ENCODE data around the gene CAMKK2. TPM values are rescaled to one million over a fixed set of nuclear protein-coding genes. Genes with fewer than 3 reads are reported as not detected.
A peak's percentile ranks its signal among the peaks of the same experiment; 100 is the strongest.
"Not testable (repeated sequence)": the region's sequence is repeated elsewhere in the genome, so short reads cannot be mapped to it uniquely, and the experiment has no call there.

The CAMKK2 gene
- total RNA-seq, 4 donors from 2014 or later, result 17.5 to 155 (median 47.7) TPM

DNA sequence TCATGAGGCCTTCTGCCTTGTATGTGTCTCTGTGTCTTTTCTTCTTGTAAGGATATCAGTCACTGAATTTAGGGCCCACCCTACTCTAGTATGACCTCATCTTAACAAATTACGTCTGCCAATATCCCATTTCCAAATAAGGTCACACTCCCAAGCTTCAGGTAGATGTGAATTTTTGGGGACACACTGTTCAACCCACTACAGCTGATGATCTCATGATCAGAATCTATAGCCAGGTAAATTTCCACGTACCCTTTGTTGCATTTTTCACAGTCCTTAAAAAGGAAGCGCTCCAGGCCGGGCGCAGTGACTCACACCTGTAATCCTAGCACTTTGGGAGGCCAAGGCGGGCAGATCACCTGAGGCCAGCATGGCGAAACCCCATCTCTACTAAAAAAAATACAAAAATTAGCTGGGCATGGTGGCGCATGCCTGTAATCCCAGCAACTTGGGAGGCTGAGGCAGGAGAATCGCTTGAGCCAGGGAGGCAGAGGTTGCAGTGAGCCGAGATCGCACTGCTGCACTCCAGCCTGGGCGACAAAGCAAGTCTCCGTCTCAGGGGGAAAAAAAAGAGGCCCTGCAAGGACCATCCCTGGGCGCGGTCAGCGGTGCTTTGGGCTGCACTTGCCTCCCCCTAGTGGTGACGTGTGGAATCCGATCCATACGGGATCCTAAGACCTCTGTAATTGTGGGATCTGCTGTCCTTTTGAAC is 66.5 kb downstream of the CAMKK2 start:
- intact Hi-C loops (cut with DNase I; ENCODE audit: low total_unique reads) (loop anchor here (10.0 kb wide), 1 partner anchor 95 kb away; the partner anchor contains the start of gene P2RX7), in situ Hi-C loops (cut with MboI; ENCODE audit: low pct_ligation_motif_present in 1 of 4, low pct_unique_long_range_greater_than_20kb in 1 of 4, low sequenced_read_pairs in 3 of 4) (loop anchor here in 1 of 4 donors (10.0 kb wide), 1 partner anchor 115 kb away; no protein-coding TSS in a partner anchor)
- not testable (repeated sequence) for H3K4me3 ChIP-seq, H3K9me3 ChIP-seq, H3K27me3 ChIP-seq
- 33 to 47% methylated on average over 16 to 19 of the region's 19 CpGs for WGBS, 2 donors (ENCODE audit: low coverage in 1 of 2)
- Histone ChIP-seq H3K4me1 (peaks cover 6 to 21% (median 12%) of the 10 kb centered on the region in 4 donors), H3K36me3 (peaks cover 0 to 28% (median 8%) of the 10 kb centered on the region in 4 donors), H3K27ac (peak overlapping the region in 2 of 4 donors; percentile 14 to 40)
- TF ChIP-seq, protein P1, sequence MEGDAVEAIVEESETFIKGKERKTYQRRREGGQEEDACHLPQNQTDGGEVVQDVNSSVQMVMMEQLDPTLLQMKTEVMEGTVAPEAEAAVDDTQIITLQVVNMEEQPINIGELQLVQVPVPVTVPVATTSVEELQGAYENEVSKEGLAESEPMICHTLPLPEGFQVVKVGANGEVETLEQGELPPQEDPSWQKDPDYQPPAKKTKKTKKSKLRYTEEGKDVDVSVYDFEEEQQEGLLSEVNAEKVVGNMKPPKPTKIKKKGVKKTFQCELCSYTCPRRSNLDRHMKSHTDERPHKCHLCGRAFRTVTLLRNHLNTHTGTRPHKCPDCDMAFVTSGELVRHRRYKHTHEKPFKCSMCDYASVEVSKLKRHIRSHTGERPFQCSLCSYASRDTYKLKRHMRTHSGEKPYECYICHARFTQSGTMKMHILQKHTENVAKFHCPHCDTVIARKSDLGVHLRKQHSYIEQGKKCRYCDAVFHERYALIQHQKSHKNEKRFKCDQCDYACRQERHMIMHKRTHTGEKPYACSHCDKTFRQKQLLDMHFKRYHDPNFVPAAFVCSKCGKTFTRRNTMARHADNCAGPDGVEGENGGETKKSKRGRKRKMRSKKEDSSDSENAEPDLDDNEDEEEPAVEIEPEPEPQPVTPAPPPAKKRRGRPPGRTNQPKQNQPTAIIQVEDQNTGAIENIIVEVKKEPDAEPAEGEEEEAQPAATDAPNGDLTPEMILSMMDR (IDR thresholded peaks at IDR 0.05), result peak; percentile 88 to 94 (median 91)
- TF ChIP-seq POLR2AphosphoS5 (IDR thresholded peaks at IDR 0.05), result peak in 1 of 3 donors; percentile 43
- DNase-seq, result peak; percentile 82

DNA sequence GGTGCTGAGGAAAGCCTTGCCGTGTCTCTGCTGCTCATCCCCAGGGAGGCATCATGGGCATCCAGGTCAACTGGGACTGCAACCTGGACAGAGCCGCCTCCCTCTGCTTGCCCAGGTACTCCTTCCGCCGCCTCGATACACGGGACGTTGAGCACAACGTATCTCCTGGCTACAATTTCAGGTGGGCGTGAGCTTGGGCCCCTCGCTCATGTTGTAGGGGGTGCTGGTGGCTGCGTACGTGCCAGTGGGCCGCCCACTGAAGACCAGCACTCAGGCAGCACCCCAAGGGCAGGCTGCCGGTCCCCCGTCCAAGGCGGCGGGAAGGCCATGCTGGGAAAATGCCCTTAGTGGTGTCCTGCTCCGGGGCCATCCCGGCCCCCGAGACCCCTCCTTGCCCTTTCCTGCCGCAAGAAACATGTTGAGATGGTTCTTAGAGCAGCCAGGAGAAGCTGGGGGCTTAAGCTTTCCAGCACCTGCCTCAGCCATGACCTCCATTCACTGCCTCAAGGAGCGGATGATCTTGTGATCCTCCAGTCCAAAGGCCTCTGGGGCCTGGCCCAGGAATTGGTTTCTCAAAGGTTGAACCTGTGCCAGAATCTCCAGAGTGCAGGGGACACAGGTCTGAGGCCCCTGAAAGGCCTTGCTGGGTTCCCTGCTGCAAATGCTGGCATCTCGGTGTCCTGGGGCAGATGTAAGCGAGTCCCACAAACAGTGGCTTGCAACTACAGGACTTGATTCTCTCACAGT is 67.4 kb downstream of the CAMKK2 start:
- 96% methylated on average over 24 of the region's 24 CpGs; no CpG with 5 or more reads in 1 of the 2 donors for WGBS, 2 donors (ENCODE audit: low coverage in 1 of 2)
- Histone ChIP-seq H3K36me3 (peaks cover 0 to 28% (median 8%) of the 10 kb centered on the region in 4 donors), H3K4me1 (peaks cover 6 to 27% (median 13%) of the 10 kb centered on the region in 4 donors), H3K27ac (peak overlapping the region in 1 of 4 donors; percentile 14), H3K4me3 (no peak overlapping the region), H3K27me3 (no peaks in the 10 kb centered on the region), H3K9me3 (no peaks in the 10 kb centered on the region)
- no peak for TF ChIP-seq EP300 (IDR thresholded peaks at IDR 0.05; ENCODE audit: low read depth)
- no peak for TF ChIP-seq POLR2A (IDR thresholded peaks at IDR 0.05)
- TF ChIP-seq, protein P1 (IDR thresholded peaks at IDR 0.05), result no peak
- TF ChIP-seq POLR2AphosphoS5 (IDR thresholded peaks at IDR 0.05), result no peak
- intact Hi-C loops (cut with DNase I; ENCODE audit: low total_unique reads) (loop anchor here (10.0 kb wide), 1 partner anchor 94 kb away; the partner anchor contains the start of gene P2RX7), in situ Hi-C loops (cut with MboI; ENCODE audit: low pct_ligation_motif_present in 1 of 4, low pct_unique_long_range_greater_than_20kb in 1 of 4, low sequenced_read_pairs in 3 of 4) (loop anchor here in 1 of 4 donors (10.0 kb wide), 1 partner anchor 114 kb away; no protein-coding TSS in a partner anchor)
- DNase-seq, result no peak

DNA sequence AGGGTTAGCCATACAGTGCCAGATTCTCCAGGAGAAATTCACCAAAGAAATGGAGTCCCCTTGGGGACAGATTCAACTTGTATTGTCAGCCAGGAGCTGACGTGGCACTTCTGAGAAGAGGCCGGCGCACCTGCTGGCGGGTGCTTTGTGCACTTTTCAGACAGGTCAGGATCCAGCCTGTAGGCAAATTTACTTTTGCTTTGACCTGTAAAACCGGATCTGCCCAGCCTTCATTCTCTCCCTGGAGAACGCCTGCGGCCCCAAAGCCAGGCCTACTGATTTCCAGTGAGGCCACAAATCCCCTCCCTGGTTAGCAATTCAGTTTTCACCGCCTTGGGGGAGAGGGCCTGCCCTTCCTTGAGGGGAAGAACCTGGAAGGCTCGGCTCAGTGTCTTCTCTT is 69.2 kb downstream of the CAMKK2 start:
- peaks cover 0 to 12% (median 2%) of the 10 kb centered on the region in 4 donors for H3K36me3 ChIP-seq
- peaks cover 6 to 44% (median 25%) of the 10 kb centered on the region in 4 donors for H3K4me1 ChIP-seq
- DNase-seq, result peak; percentile 84
- intact Hi-C loops (cut with DNase I; ENCODE audit: low total_unique reads), result loop anchor here (10.0 kb wide), 1 partner anchor 92 kb away; the partner anchor contains the start of gene P2RX7
- in situ Hi-C loops (cut with MboI; ENCODE audit: low pct_ligation_motif_present in 1 of 4, low pct_unique_long_range_greater_than_20kb in 1 of 4, low sequenced_read_pairs in 3 of 4), result loop anchor here in 1 of 4 donors (10.0 kb wide), 1 partner anchor 112 kb away; no protein-coding TSS in a partner anchor
- H3K27ac ChIP-seq, result peak overlapping the region; percentile 47 to 82 (median 74)
- H3K27me3 ChIP-seq, result no peaks in the 10 kb centered on the region
- no peak overlapping the region for H3K4me3 ChIP-seq
- WGBS, 2 donors (ENCODE audit: low coverage in 1 of 2), result 24 to 50% methylated on average over 1 to 9 of the region's 9 CpGs
- H3K9me3 ChIP-seq, result no peaks in the 10 kb centered on the region
- TF ChIP-seq POLR2AphosphoS5 (IDR thresholded peaks at IDR 0.05), result peak in 1 of 3 donors; percentile 42
- TF ChIP-seq, protein P1 (IDR thresholded peaks at IDR 0.05), result peak in 1 of 5 experiments; percentile 35
- TF ChIP-seq EP300 (IDR thresholded peaks at IDR 0.05; ENCODE audit: low read depth), result no peak
- peak; percentile 24 for TF ChIP-seq POLR2A (IDR thresholded peaks at IDR 0.05)

DNA sequence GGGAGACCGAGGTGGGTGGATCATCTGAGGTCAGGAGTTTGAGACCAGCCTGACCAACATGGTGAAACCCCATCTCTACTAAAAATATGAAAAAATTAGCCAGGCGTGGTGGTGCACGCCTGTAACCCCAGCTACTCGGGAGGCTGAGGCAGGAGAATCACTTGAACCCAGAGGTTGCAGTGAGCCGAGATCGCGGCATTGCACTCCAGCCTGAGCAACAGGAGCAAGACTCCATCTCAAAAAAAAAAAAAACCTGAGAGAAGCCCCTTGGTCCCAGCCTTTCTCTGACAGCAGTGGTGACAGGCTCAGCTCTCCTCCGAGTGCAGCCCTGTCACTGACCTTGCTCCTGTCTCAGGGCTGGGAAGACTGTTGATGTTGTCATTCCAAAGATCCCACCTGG is 69.6 kb downstream of the CAMKK2 start:
- not testable (repeated sequence) for H3K9me3 ChIP-seq, H3K27me3 ChIP-seq, DNase-seq, H3K4me3 ChIP-seq
- H3K36me3 ChIP-seq, result peaks cover 0 to 12% (median 2%) of the 10 kb centered on the region in 4 donors
- H3K4me1 ChIP-seq, result peaks cover 6 to 44% (median 25%) of the 10 kb centered on the region in 4 donors
- intact Hi-C loops (cut with DNase I; ENCODE audit: low total_unique reads), result loop anchor here (10.0 kb wide), 1 partner anchor 92 kb away; the partner anchor contains the start of gene P2RX7
- in situ Hi-C loops (cut with MboI; ENCODE audit: low pct_ligation_motif_present in 1 of 4, low pct_unique_long_range_greater_than_20kb in 1 of 4, low sequenced_read_pairs in 3 of 4), result loop anchor here in 1 of 4 donors (10.0 kb wide), 1 partner anchor 112 kb away; no protein-coding TSS in a partner anchor
- H3K27ac ChIP-seq, result peak overlapping the region; percentile 47 to 82 (median 74)
- WGBS, 2 donors (ENCODE audit: low coverage in 1 of 2), result 85 to 100% methylated on average over 1 to 8 of the region's 8 CpGs

Data from transverse colon (tissue), 4 donors.